GM18517 (cell line): Measurements from ENCODE around the gene DCUN1D4.
"Not testable (repeated sequence)": the region's sequence is repeated elsewhere in the genome, so short reads cannot be mapped to it uniquely, and the experiment has no call there.

Source experiments
- ATAC-seq: cut with Tn5 transposase; IDR thresholded peaks from one replicate; pipeline ENCODE4 v1.9.1; 2021; ENCODE audit warnings: mild to moderate bottlenecking, moderate library complexity; ENCODE audit not compliant: unreplicated experiment

DCUN1D4 gene

GRCh38 chr4:51893402-51893801 is 50.4 kb downstream of the DCUN1D4 start:
- not testable (repeated sequence) for ATAC-seq

DNA sequence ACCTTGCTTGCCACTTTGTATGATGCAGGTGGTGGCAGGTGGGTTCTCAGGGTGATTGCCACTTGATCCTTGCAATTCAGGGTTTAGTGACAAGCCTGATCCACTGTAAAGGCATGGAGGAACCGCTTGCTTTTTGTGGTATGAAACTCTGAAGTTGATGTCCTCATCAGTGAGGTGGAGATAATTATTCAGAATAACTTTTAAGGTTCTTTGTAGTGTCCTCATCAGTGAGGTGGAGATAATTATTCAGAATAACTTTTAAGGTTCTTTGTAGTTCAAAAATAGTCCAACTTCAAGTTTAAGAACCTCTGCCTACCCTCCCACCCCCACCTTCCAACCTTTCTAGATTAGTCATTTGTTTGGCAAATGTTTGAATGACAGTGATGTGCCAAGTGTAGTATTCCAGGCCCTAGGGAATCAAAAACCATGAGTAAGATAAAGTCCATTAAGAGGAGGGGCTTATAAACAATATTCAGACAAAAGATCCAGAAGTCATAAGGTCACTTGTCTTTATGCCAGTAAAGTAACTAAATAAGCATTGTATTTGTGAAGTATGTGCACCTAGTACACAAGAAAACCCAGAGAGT is 51.2 kb downstream of the DCUN1D4 start:
- no peak for ATAC-seq

GRCh38 chr4:51895158-51895557 is 52.2 kb downstream of the DCUN1D4 start:
- ATAC-seq = peak; percentile 63

- peak; percentile 96 for ATAC-seq
These were observed 53.0 kb downstream of the DCUN1D4 start for GRCh38 chr4:51895816-51896408.

DNA sequence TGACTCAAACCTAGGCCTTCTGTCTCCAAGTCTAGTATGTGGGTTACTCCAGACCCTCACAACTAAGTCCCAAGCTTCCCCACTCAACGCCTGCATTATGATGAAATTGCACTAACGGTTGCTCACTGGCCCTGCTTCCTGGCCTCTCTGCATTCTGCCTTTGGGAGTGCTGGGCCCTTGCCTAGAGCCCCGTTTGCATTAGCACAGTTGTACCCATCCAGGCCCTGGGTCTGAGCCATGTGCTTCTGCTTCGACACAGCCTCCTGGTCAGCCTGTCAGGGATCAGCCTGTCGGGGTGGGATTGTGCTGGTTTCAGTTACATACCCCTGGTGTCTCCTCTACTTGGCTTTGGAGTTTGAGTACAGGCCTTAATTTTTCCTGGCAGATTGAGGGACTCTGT is 58.4 kb downstream of the DCUN1D4 start:
- no peak for ATAC-seq

GRCh38 chr4:51906167-51906958 is 63.4 kb downstream of the DCUN1D4 start:
- peak; percentile 100 for ATAC-seq

DNA sequence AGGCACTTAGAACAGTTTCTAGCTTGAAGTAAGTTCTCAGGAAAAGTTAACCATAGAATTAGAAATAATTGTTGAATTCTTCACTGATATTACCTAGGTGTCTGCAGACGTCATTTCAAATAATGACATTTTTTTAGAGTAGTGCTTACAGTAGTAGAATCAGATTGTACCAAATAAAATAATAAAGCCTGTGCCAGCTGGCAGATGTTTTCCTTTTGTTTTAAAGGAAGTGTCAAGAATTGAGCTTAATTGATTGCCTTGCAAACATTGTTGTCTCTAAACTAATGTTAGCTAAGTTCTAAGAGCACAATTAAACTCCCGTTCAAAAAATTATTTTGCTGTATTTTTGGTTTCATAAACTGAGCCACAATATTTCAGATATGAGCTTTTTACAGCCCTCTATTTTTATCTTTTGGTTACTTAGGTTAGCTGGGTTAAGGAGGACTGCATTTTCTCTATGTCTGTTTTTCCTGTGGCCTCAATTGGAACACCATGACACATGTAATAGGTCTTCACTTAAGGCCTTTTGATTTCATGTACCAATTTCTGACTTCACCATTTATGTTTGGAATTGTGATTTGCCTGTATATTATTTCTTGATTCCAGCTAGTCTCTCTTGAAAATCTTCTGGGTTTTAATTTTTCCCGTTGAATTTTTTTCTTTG is 64.2 kb downstream of the DCUN1D4 start:
- no peak for ATAC-seq

DNA sequence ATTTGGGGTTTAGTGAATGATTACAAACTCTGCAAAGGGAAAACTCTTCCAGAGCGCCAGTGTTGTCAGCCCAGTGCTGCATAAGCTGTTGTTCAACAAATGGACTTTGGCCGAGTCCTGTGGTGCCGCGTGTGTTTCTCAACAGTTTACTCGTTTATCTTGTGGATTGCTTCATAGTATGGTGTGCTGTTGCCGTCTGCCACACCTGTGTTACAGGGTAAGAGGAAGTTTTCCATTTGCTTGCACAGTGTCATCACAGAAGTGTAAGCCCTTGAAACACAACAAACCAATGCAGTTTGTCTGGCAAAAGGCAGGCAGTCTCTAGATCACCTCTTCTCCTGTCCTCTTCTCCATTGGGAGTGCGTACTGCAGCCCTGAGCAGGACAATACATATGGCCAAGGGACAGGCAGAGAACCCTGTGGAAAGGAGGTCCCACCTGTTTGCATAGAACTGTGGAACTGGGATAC is 66.3 kb downstream of the DCUN1D4 start:
- ATAC-seq = no peak

GRCh38 chr4:51918251-51918650 is 75.3 kb downstream of the DCUN1D4 start:
- ATAC-seq = no peak

DNA sequence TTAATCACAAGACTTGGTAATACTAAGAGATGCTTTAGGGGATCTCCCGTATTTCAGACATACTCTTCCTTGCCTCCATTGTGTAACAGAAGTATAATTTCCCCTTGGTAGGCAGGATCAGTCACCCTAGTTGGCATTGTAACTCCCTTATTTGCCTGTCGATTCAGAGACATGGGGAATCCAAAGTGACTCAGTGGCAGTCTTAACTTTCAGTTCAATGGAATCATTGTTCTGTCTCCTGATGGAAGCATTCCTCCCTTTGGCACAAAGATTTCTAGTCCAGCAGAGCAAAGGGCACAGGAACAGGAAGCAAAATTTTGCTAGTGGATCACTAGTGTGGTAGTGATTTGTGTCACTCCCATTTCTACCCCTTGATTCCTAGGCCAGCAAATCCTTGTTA is 80.4 kb downstream of the DCUN1D4 start:
- no peak for ATAC-seq

GRCh38 chr4:51925307-51925706 is 82.4 kb downstream of the DCUN1D4 start:
- no peak for ATAC-seq

GRCh38 chr4:51930557-51930956 is 87.6 kb downstream of the DCUN1D4 start:
- ATAC-seq = no peak

GRCh38 chr4:51931461-51931860 is 88.5 kb downstream of the DCUN1D4 start:
- ATAC-seq = no peak

GRCh38 chr4:51932261-51932660 is 89.3 kb downstream of the DCUN1D4 start:
- no peak for ATAC-seq

- no peak for ATAC-seq
These were observed 89.7 kb downstream of the DCUN1D4 start for GRCh38 chr4:51932684-51933083.

GRCh38 chr4:51940460-51940859 is 97.5 kb downstream of the DCUN1D4 start:
- ATAC-seq = not testable (repeated sequence)

GRCh38 chr4:51942108-51942832 is 99.3 kb downstream of the DCUN1D4 start:
- no peak for ATAC-seq

DNA sequence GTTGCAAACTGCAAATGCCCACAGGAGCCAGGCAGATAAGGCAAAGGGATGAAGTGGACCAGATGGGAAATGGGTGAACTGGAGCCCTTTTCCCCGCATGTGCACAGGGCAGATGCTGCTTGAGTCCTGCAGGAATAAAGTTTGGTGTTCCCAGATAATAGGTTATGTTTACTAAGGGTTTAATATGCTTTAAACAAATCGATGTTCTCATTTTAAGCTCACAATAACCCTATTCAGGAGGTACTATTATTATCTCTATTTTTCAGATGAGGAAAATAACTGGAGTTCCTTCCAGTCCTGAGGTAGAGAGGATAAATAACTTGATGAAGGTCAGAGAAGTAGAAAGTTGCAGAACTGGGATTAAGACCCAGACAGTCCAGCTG is 99.9 kb downstream of the DCUN1D4 start:
- no peak for ATAC-seq

DNA sequence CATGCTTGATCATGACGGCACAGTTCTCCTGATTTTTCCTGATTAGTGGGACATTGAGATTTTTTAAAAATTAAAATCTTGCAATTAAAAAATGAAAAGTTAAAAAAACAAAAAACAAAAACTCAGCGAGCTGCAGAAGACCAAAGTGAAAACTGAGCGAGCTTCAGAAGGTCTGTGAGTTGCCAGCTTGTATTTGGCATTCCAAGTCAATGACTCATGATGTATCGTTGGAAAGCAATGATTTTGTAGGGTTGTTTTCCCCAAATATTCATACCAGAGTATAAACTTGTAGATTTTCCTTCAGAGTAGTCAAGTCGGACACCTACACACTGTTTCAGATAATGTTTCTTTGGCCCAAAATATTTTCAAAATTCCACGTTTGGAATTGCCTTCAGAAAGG is 100.3 kb downstream of the DCUN1D4 start:
- ATAC-seq = no peak

- no peak for ATAC-seq
These were observed 115.4 kb downstream of the DCUN1D4 start for GRCh38 chr4:51958199-51958968.
